ENCODE measurements around the gene CDS1.

CDS1 gene

GRCh38 chr4:84565951-84566350, 17.0 kb upstream of the CDS1 start:
- TF ChIP-seq CTCF (IDR thresholded peaks at IDR 0.05; ENCODE audit: insufficient read depth, low read length, poor library complexity, severe bottlenecking) (no peak), EZH2phosphoT487 (conservative IDR thresholded peaks at IDR 0.05; ENCODE audit: low read length) (no peak)
- H3K9me3 ChIP-seq (ENCODE audit: insufficient read depth, low read length) = no peaks in the 10 kb centered on the region
- H3K36me3 ChIP-seq (ENCODE audit: low read length) = no peaks in the 10 kb centered on the region
- H3K4me3 ChIP-seq (ENCODE audit: insufficient read depth, low read length, poor library complexity, severe bottlenecking) = no peak overlapping the region
- H3K4me2 ChIP-seq (ENCODE audit: low read depth, low read length, poor library complexity, severe bottlenecking) = no peak overlapping the region
- no peaks in the 10 kb centered on the region for H3K79me2 ChIP-seq (ENCODE audit: insufficient read depth, low read length)
- H3K9ac ChIP-seq (ENCODE audit: low read length) = no peak overlapping the region
- H3K27me3 ChIP-seq (ENCODE audit: low read length) = no peaks in the 10 kb centered on the region
- no peak overlapping the region for H2AFZ ChIP-seq (ENCODE audit: low read depth, low read length, severe bottlenecking)
- no peaks in the 10 kb centered on the region for H3K9me2 ChIP-seq (replicated peaks; ENCODE audit: insufficient read depth, low read length)
- H4K20me1 ChIP-seq (ENCODE audit: low read depth, low read length) = no peaks in the 10 kb centered on the region
- H3F3A ChIP-seq (ENCODE audit: insufficient read depth) = no peaks in the 10 kb centered on the region
- H3K27ac ChIP-seq (ENCODE audit: low read depth, low read length) = no peak overlapping the region

- H3F3A ChIP-seq (ENCODE audit: insufficient read depth) = no peaks in the 10 kb centered on the region
- TF ChIP-seq CTCF (IDR thresholded peaks at IDR 0.05; ENCODE audit: insufficient read depth, low read length, poor library complexity, severe bottlenecking) = no peak
- no peak for TF ChIP-seq EZH2phosphoT487 (conservative IDR thresholded peaks at IDR 0.05; ENCODE audit: low read length)
- H3K4me2 ChIP-seq (ENCODE audit: low read depth, low read length, poor library complexity, severe bottlenecking) = no peak overlapping the region
- H4K20me1 ChIP-seq (ENCODE audit: low read depth, low read length) = no peaks in the 10 kb centered on the region
- no peaks in the 10 kb centered on the region for H3K9me3 ChIP-seq (ENCODE audit: insufficient read depth, low read length)
- H3K36me3 ChIP-seq (ENCODE audit: low read length) = no peaks in the 10 kb centered on the region
- no peak overlapping the region for H3K4me3 ChIP-seq (ENCODE audit: insufficient read depth, low read length, poor library complexity, severe bottlenecking)
- no peak overlapping the region for H2AFZ ChIP-seq (ENCODE audit: low read depth, low read length, severe bottlenecking)
- H3K79me2 ChIP-seq (ENCODE audit: insufficient read depth, low read length) = no peaks in the 10 kb centered on the region
- no peaks in the 10 kb centered on the region for H3K27me3 ChIP-seq (ENCODE audit: low read length)
- H3K27ac ChIP-seq (ENCODE audit: low read depth, low read length) = no peak overlapping the region
- H3K9me2 ChIP-seq (replicated peaks; ENCODE audit: insufficient read depth, low read length) = no peaks in the 10 kb centered on the region
- no peak overlapping the region for H3K9ac ChIP-seq (ENCODE audit: low read length)
Measured at GRCh38 chr4:84568496-84568895, 14.4 kb upstream of the CDS1 start.

DNA sequence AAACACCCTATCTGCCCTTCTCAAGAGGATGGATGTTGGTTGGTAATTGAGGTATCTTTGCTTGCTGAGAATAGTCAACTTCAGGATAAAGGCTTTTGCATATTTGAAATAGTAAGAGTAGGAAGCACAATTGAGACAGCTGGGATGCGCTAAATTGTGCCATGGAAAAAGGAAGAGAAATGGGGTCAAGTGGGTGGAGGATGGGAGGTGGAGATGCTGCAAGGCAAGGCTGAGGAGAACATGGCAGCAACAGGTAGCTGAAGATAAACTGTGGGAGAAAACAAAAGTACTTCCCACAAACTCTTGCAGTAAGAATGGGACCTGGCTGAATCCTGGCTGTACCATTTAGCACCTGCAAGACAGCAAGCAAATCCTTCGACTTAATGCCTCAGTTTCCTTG, 13.9 kb upstream of the CDS1 start:
- Histone ChIP-seq H3K4me3 (ENCODE audit: insufficient read depth, low read length, poor library complexity, severe bottlenecking) (no peak overlapping the region), H3K27ac (ENCODE audit: low read depth, low read length) (no peak overlapping the region), H2AFZ (ENCODE audit: low read depth, low read length, severe bottlenecking) (no peak overlapping the region)

More for the DNA sequence above, 13.9 kb upstream of the CDS1 start:
- H3K9me3 ChIP-seq (ENCODE audit: insufficient read depth, low read length) = no peaks in the 10 kb centered on the region
- H4K20me1 ChIP-seq (ENCODE audit: low read depth, low read length) = no peaks in the 10 kb centered on the region
- no peaks in the 10 kb centered on the region for H3K9me2 ChIP-seq (replicated peaks; ENCODE audit: insufficient read depth, low read length)
- no peaks in the 10 kb centered on the region for H3F3A ChIP-seq (ENCODE audit: insufficient read depth)
- no peak for TF ChIP-seq EZH2phosphoT487 (conservative IDR thresholded peaks at IDR 0.05; ENCODE audit: low read length)
- no peak for TF ChIP-seq CTCF (IDR thresholded peaks at IDR 0.05; ENCODE audit: insufficient read depth, low read length, poor library complexity, severe bottlenecking)
- no peaks in the 10 kb centered on the region for H3K27me3 ChIP-seq (ENCODE audit: low read length)
- no peak overlapping the region for H3K9ac ChIP-seq (ENCODE audit: low read length)
- H3K79me2 ChIP-seq (ENCODE audit: insufficient read depth, low read length) = no peaks in the 10 kb centered on the region
- H3K36me3 ChIP-seq (ENCODE audit: low read length) = no peaks in the 10 kb centered on the region
- H3K4me2 ChIP-seq (ENCODE audit: low read depth, low read length, poor library complexity, severe bottlenecking) = no peak overlapping the region

Data from SU-DHL-6 (cell line).